ENCODE measurements around the gene USP2. TPM values are rescaled to one million over a fixed set of nuclear protein-coding genes. Genes with fewer than 3 reads are reported as not detected.

Gene USP2
- total RNA-seq, 1 donor from 2014 or later: 0.24 TPM

DNA sequence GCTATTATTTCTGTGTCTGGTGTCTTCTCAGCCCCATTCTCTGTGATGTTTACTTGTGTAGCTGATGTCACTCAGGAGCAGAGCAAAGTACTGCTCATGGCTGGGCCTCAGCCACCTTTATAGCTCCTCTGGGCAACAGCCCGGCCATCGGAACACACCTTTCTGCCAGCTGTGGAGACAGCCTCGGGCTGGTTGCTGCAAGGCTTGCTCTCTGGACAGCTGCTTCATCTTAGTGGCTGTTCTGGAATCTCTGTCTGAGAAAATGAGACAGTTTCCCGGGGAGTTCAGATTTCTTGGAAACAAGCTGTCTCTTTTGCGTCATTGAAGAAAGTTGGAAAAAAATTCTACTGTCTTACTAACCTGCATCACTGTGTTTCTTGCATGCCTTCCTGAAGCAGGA, 21.5 kb upstream of the USP2 start:
- CTCF ChIA-PET: no interaction called here
- intact Hi-C loops (cut with micrococcal nuclease): no loop called here
- Mint-ChIP-seq H3K9me3 (peaks cover 17% of the 10 kb centered on the region), H3K27ac (no peak overlapping the region), H3K36me3 (ENCODE audit: low read depth) (peaks cover 3% of the 10 kb centered on the region), H3K27me3 (peaks cover 23% of the 10 kb centered on the region), H3K4me3 (no peak overlapping the region), H3K4me1 (peaks cover 3% of the 10 kb centered on the region)
- no peak for DNase-seq
- TF ChIP-seq CTCF (IDR thresholded peaks at IDR 0.05): no peak
- POLR2A ChIA-PET: no interaction called here
- no peak for ATAC-seq (ENCODE audit: low read depth)

GRCh38 chr11:119402470-119402869, 21.0 kb upstream of the USP2 start:
- ATAC-seq (ENCODE audit: low read depth): no peak
- Mint-ChIP-seq H3K36me3 (ENCODE audit: low read depth) (peaks cover 3% of the 10 kb centered on the region), H3K9me3 (peaks cover 21% of the 10 kb centered on the region), H3K27ac (no peak overlapping the region), H3K27me3 (peaks cover 28% of the 10 kb centered on the region), H3K4me1 (peaks cover 3% of the 10 kb centered on the region), H3K4me3 (no peak overlapping the region)
- intact Hi-C loops (cut with micrococcal nuclease): no loop called here
- TF ChIP-seq CTCF (IDR thresholded peaks at IDR 0.05): no peak
- POLR2A ChIA-PET: no interaction called here
- CTCF ChIA-PET: no interaction called here
- DNase-seq: no peak

- Mint-ChIP-seq H3K36me3 (ENCODE audit: low read depth) (peaks cover 3% of the 10 kb centered on the region), H3K27ac (no peak overlapping the region), H3K4me3 (no peak overlapping the region), H3K27me3 (peaks cover 32% of the 10 kb centered on the region), H3K9me3 (peaks cover 21% of the 10 kb centered on the region), H3K4me1 (no peaks in the 10 kb centered on the region)
- intact Hi-C loops (cut with micrococcal nuclease): no loop called here
- TF ChIP-seq CTCF (IDR thresholded peaks at IDR 0.05): no peak
- ATAC-seq (ENCODE audit: low read depth) (no peak), DNase-seq (no peak)
- ChIA-PET POLR2A (no interaction called here), CTCF (no interaction called here)
Observed at GRCh38 chr11:119400860-119401259, 19.4 kb upstream of the USP2 start.

DNA sequence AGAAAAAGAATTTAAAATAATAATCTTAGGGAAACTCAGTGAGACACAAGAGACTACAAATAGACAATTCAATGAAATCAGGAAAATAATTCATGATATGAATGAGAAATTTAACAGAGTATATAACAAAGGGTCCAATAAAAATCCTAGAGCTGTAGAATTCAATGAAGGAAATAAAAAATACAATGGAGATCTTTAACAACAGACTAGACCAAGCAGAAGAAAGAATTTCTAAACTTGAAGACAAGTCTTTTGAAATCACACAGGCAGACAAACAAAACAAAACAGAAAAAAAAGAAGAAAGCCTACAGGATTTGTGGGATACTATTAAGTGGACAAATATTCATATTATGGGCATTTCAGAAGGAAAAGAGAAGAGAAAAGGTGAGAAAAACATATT, 16.2 kb upstream of the USP2 start:
- Mint-ChIP-seq H3K36me3 (ENCODE audit: low read depth) (peaks cover 3% of the 10 kb centered on the region), H3K9me3 (peaks cover 21% of the 10 kb centered on the region), H3K4me1 (no peaks in the 10 kb centered on the region), H3K4me3 (no peak overlapping the region), H3K27ac (no peak overlapping the region), H3K27me3 (peaks cover 43% of the 10 kb centered on the region)
- POLR2A ChIA-PET: no interaction called here
- CTCF ChIA-PET: no interaction called here
- DNase-seq (no peak), ATAC-seq (ENCODE audit: low read depth) (no peak)
- TF ChIP-seq CTCF (IDR thresholded peaks at IDR 0.05): no peak
- intact Hi-C loops (cut with micrococcal nuclease): no loop called here

DNA sequence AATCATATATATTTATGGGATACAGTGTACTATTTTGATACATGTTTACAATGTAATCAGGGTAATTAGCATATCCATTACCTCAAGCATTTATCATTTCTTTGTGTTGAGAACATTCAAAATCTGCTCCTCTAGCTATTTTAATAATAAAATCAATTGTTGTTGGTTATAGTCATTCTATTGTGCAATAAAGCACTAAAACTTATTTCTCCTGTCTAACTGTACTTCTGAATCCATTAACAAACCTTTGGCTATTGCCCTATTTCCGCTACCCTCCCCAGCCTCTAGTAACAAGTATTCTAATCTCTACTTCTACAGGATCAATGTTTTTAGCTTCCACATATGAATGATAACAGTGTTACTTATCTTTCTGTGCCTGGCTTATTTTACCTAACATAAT, 15.3 kb upstream of the USP2 start:
- no peak for ATAC-seq (ENCODE audit: low read depth)
- Mint-ChIP-seq H3K27me3 (peaks cover 44% of the 10 kb centered on the region), H3K9me3 (peaks cover 21% of the 10 kb centered on the region), H3K36me3 (ENCODE audit: low read depth) (peaks cover 3% of the 10 kb centered on the region), H3K4me1 (no peaks in the 10 kb centered on the region), H3K4me3 (no peak overlapping the region), H3K27ac (no peak overlapping the region)
- no peak for DNase-seq
- CTCF ChIA-PET: no interaction called here
- TF ChIP-seq CTCF (IDR thresholded peaks at IDR 0.05): no peak
- intact Hi-C loops (cut with micrococcal nuclease): no loop called here
- POLR2A ChIA-PET: interaction anchor here (0.7 kb wide), 1 partner anchor 33 kb away, joined by 3 read pairs; no protein-coding TSS in a partner anchor

Measured in activated B cell treated with CpG ODN at 0.5 μM for 24 hours (primary cell).